GM19025 (cell line): ENCODE measurements around the gene RPL3.
"Not testable (repeated sequence)": the region's sequence is repeated elsewhere in the genome, so short reads cannot be mapped to it uniquely, and the experiment has no call there.

Source experiments
- ATAC-seq: cut with Tn5 transposase; IDR thresholded peaks from one replicate; pipeline ENCODE4 v1.9.1; 2021; ENCODE audit warnings: mild to moderate bottlenecking, low read depth, moderate library complexity; ENCODE audit not compliant: unreplicated experiment

Gene RPL3

GRCh38 chr22:39352306-39352891 lies 33.0 kb upstream of the RPL3 start:
- ATAC-seq = no peak

GRCh38 chr22:39351689-39352214 lies 32.3 kb upstream of the RPL3 start:
- no peak for ATAC-seq

GRCh38 chr22:39350757-39351688 lies 31.6 kb upstream of the RPL3 start:
- no peak for ATAC-seq

- ATAC-seq = no peak
These were observed 30.7 kb upstream of the RPL3 start, which contains the start of gene SYNGR1 for GRCh38 chr22:39349967-39350726. Gene SYNGR1 (plus strand): TSS chr22:39349991. CDS start chr22:39350011, 20 bp downstream.

- no peak for ATAC-seq
These were observed 30.1 kb upstream of the RPL3 start for GRCh38 chr22:39349506-39349966.

GRCh38 chr22:39348909-39349505 lies 29.6 kb upstream of the RPL3 start:
- ATAC-seq = no peak

- no peak for ATAC-seq
These were observed 25.8 kb upstream of the RPL3 start for GRCh38 chr22:39345231-39345630.

GRCh38 chr22:39344046-39344390 lies 24.6 kb upstream of the RPL3 start:
- no peak for ATAC-seq

- ATAC-seq = no peak
These were observed 24.0 kb upstream of the RPL3 start for GRCh38 chr22:39343259-39344045.

- no peak for ATAC-seq
These were observed 21.8 kb upstream of the RPL3 start for GRCh38 chr22:39341179-39341578.

GRCh38 chr22:39339775-39340174 lies 20.4 kb upstream of the RPL3 start:
- not testable (repeated sequence) for ATAC-seq

GRCh38 chr22:39336411-39336810 lies 17.0 kb upstream of the RPL3 start:
- ATAC-seq = no peak

- no peak for ATAC-seq
These were observed 13.1 kb upstream of the RPL3 start for GRCh38 chr22:39332441-39333064.

- ATAC-seq = not testable (repeated sequence)
These were observed 11.1 kb upstream of the RPL3 start for GRCh38 chr22:39330553-39330952.

GRCh38 chr22:39327995-39328754 lies 8.8 kb upstream of the RPL3 start:
- no peak for ATAC-seq

- no peak for ATAC-seq
These were observed 6.0 kb upstream of the RPL3 start for GRCh38 chr22:39325392-39325932.

GRCh38 chr22:39320616-39321029 lies 1.2 kb upstream of the RPL3 start:
- ATAC-seq = not testable (repeated sequence)
